SU-DHL-6 (cell line): ENCODE measurements around the gene TMEM131L.

ENCODE experiments used
- EZH2phosphoT487 ChIP-seq: fragments of 200-600 bp; sonication (generic), shearing (Covaris generic); conservative IDR thresholded peaks from 2 replicates; pipeline ENCODE4 v1.6.1; 2018; ENCODE audit warnings: mild to moderate bottlenecking, antibody characterized with exemption, low read length, moderate library complexity, mixed read lengths
- TF ChIP-seq, protein P1 (sequence below): fragments of 200-600 bp; sonication (generic); IDR thresholded peaks from one replicate; pipeline ENCODE4 v1.5.1; 2017; ENCODE audit warnings: antibody characterized with exemption, mild to moderate bottlenecking, low read length, moderate library complexity; ENCODE audit not compliant: insufficient read depth, poor library complexity, severe bottlenecking

GRCh38 chr4:153661215-153661822, 195.2 kb downstream of the TMEM131L start:
- no peak for TF ChIP-seq EZH2phosphoT487
- TF ChIP-seq, protein P1, sequence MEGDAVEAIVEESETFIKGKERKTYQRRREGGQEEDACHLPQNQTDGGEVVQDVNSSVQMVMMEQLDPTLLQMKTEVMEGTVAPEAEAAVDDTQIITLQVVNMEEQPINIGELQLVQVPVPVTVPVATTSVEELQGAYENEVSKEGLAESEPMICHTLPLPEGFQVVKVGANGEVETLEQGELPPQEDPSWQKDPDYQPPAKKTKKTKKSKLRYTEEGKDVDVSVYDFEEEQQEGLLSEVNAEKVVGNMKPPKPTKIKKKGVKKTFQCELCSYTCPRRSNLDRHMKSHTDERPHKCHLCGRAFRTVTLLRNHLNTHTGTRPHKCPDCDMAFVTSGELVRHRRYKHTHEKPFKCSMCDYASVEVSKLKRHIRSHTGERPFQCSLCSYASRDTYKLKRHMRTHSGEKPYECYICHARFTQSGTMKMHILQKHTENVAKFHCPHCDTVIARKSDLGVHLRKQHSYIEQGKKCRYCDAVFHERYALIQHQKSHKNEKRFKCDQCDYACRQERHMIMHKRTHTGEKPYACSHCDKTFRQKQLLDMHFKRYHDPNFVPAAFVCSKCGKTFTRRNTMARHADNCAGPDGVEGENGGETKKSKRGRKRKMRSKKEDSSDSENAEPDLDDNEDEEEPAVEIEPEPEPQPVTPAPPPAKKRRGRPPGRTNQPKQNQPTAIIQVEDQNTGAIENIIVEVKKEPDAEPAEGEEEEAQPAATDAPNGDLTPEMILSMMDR: no peak
